ENCODE data around the gene LRRC71. TPM values are rescaled to one million over a fixed set of nuclear protein-coding genes. Genes with fewer than 3 reads are reported as not detected.

LRRC71 gene
- total and polyA plus RNA-seq, 2 of the 8 experiments (the other 6 are each of a cell fraction or from before 2014, with no cell fraction given): 0.05 TPM; not detected in 1

DNA sequence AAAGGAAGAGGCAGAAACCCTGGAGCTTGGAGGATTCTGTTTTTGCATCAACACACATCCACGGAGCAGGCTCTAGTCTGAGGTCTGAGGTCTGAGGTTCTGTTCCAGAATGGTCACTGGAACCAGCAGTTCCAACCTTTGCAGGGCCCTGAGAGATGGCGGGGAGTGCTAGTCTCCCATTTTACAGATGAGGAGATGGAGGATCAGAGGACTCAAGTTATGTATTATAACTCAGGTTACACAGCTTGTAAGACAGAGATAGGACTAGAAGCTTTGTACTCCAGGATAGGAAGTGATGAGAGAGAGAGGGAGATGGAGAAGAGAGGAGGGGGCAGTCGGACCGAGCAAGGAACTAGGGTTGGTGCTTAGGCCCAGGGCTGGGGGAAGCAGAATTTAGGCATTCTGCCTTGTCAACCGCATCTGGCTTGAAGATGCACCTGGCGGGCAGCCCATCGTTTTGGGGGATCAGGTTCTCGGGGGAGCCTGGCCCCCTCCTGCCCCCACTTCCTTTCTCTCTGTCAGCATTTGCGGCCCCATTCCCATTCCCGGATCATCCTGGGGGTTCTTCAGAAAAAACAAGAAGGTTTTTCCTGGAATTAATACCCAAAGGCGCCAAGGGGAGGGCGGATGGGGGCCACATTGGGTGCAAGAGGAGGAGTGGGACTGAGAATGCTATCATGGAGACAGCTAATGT, 21.3 kb upstream of the LRRC71 start:
- no peak for TF ChIP-seq YY1 (IDR thresholded peaks at IDR 0.05; ENCODE audit: low read depth, low read length)
- TF ChIP-seq KDM5A (IDR thresholded peaks at IDR 0.05; ENCODE audit: low read length): no peak
- Histone ChIP-seq H3K9me3 (ENCODE audit: insufficient read depth in 2 of 2, low read depth in 1 of 2, low read length in 1 of 2) (no peaks in the 10 kb centered on the region), H2AFZ (ENCODE audit: low read length) (no peak overlapping the region), H3K9ac (replicated peaks in 1 of 4; ENCODE audit: extremely low read depth in 1 of 4, low read depth in 3 of 4, low read length in 3 of 4) (no peak overlapping the region), H3K36me3 (ENCODE audit: control insufficient read depth in 2 of 4, insufficient read depth in 4 of 4, low read length in 3 of 4) (no peaks in the 10 kb centered on the region), H3K14ac (ENCODE audit: insufficient read length) (no peak overlapping the region), H4K91ac (replicated peaks; ENCODE audit: insufficient read length, low read length) (no peak overlapping the region), H4K20me1 (replicated peaks in 1 of 2; ENCODE audit: control insufficient read depth in 1 of 2, insufficient read depth in 2 of 2, low read length in 2 of 2) (no peaks in the 10 kb centered on the region), H3K79me2 (ENCODE audit: control insufficient read depth in 1 of 2, insufficient read depth in 2 of 2, low read length in 2 of 2) (no peaks in the 10 kb centered on the region), H3K4me3 (ENCODE audit: extremely low read depth in 1 of 4, insufficient read depth in 2 of 4, low read depth in 3 of 4, low read length in 4 of 4) (no peak overlapping the region), H3K23ac (ENCODE audit: insufficient read length) (no peak overlapping the region), H3K4me1 (replicated peaks in 1 of 4; ENCODE audit: control insufficient read depth in 3 of 4, insufficient read depth in 4 of 4, low read length in 3 of 4) (peaks cover 0 to 7% (median 1%) of the 10 kb centered on the region in 4 experiments; a peak in 2 of 7 replicates), H4K8ac (ENCODE audit: extremely low read depth, insufficient read depth, low read length) (no peak overlapping the region), H3K23me2 (ENCODE audit: low read depth, low read length) (no peaks in the 10 kb centered on the region), H3K4ac (replicated peaks; ENCODE audit: insufficient read length, low read depth, low read length) (no peak overlapping the region), H3K18ac (ENCODE audit: extremely low read depth, low read length) (no peak overlapping the region), H2BK5ac (ENCODE audit: low read depth, low read length) (no peak overlapping the region), H2BK20ac (ENCODE audit: low read length) (no peak overlapping the region), H3K27me3 (replicated peaks in 1 of 4; ENCODE audit: control insufficient read depth in 3 of 4, extremely low read depth in 1 of 4, insufficient read depth in 3 of 4, low read length in 3 of 4) (peaks cover 0 to 15% (median 14%) of the 10 kb centered on the region in 4 experiments; a peak in 6 of 7 replicates), H3K56ac (replicated peaks; ENCODE audit: insufficient read length, low read depth, low read length) (no peak overlapping the region), H3K4me2 (ENCODE audit: insufficient read depth in 1 of 2, low read depth in 2 of 2, low read length in 2 of 2) (no peak overlapping the region), H2BK15ac (ENCODE audit: low read length) (no peak overlapping the region), H2BK12ac (ENCODE audit: low read depth, low read length) (no peak overlapping the region), H3K27ac (ENCODE audit: low read depth, low read length) (no peak overlapping the region), H3K79me1 (ENCODE audit: low read depth, low read length) (no peaks in the 10 kb centered on the region), H2AK5ac (ENCODE audit: low read depth, low read length) (no peak overlapping the region), H4K5ac (ENCODE audit: insufficient read length, low read depth, low read length) (no peak overlapping the region), H2BK120ac (replicated peaks; ENCODE audit: low read depth, low read length) (no peak overlapping the region)
- ChIA-PET CTCF (ENCODE audit: partially characterized antibody) (interaction anchor here (0.7 to 31.4 kb wide), 10 partner anchors 9 to 218 kb away, joined by 3 to 719 read pairs (median 8); partner anchors contain the start of genes INSRR, LRRC71 and NTRK1), POLR2A (ENCODE audit: partially characterized antibody) (interaction anchor here (0.8 to 2.8 kb wide), 3 partner anchors 13 to 171 kb away, joined by 3 to 10 read pairs (median 4); partner anchors contain the start of genes ISG20L2 and METTL25B)
- FAIRE-seq (no peak), DNase-seq (ENCODE audit: low read depth in 1 of 2, low spot score in 2 of 2) (no peak)
- WGBS, 2 experiments (ENCODE audit: extremely low coverage in 1 of 2, insufficient coverage in 1 of 2, insufficient read length in 1 of 2, insufficient replicate concordance in 2 of 2, low coverage in 1 of 2, low lambda C conversion rate in 2 of 2, missing lambda C conversion rate in 1 of 2): 84% methylated on average over 11 of the region's 12 CpGs; no CpG with 5 or more reads in 1 of the 2 experiments
